Adrenal gland (tissue), 5 donors: ENCODE data around the gene TAF1B.

Experiments
- POLR2A ChIP-seq, 2 donors: fragments of 450-650 bp; IDR thresholded peaks; one replicate each; pipeline ENCODE4 v1.6.1; 2017; ENCODE audit warnings: antibody characterized with exemption in 2 of 2, mild to moderate bottlenecking in 2 of 2, moderate library complexity in 1 of 2
- TF ChIP-seq, protein P1 (sequence below), 6 experiments: fragments of 450-650 bp in 4 of 6; fragments of 200-600 bp in 2 of 6; sonication (generic) in 1 of 6; IDR thresholded peaks; 1 replicate in 5 of 6; 2 replicates in 1 of 6; pipeline versions ENCODE4 v1.5.1 to v1.8.0; 2016 to 2021; ENCODE audit warnings: antibody characterized with exemption in 6 of 6, mild to moderate bottlenecking in 2 of 6, moderate library complexity in 1 of 6
- donor health status: DM: no; HTN: no; CAD: no.

DNA sequence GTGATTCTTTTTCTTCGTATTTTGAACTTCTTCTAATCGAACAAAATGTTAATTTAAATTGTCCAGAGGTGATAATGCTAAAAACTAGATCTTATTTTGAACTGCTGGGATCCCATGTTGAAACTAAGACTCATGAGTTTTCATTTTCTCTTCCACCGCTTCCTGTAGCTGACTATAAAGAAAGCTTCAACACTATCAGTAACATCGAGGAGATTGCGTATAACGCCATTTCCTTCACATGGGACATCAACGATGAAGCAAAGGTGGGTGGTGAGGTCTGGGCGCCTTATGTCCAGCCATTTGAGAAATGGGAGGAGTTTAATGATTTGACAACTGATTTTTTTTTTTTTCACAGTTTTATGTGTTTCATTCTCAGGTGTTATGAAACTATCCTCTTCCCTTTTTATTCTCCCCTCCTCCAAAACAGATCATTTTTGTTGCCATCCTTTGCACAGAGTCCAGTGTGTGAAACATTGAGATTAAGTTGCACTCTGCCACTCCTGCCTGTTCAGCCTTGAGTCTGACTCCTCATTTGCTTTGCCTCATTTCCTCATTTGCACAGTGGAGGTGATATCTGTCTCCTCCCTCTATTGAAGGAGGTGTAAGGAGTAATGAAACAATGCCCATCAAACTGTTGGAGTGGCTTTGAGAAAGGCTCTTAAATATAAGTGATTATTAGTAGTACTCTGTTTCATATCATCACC lies 122.0 kb downstream of the TAF1B start:
- TF ChIP-seq, protein P1, sequence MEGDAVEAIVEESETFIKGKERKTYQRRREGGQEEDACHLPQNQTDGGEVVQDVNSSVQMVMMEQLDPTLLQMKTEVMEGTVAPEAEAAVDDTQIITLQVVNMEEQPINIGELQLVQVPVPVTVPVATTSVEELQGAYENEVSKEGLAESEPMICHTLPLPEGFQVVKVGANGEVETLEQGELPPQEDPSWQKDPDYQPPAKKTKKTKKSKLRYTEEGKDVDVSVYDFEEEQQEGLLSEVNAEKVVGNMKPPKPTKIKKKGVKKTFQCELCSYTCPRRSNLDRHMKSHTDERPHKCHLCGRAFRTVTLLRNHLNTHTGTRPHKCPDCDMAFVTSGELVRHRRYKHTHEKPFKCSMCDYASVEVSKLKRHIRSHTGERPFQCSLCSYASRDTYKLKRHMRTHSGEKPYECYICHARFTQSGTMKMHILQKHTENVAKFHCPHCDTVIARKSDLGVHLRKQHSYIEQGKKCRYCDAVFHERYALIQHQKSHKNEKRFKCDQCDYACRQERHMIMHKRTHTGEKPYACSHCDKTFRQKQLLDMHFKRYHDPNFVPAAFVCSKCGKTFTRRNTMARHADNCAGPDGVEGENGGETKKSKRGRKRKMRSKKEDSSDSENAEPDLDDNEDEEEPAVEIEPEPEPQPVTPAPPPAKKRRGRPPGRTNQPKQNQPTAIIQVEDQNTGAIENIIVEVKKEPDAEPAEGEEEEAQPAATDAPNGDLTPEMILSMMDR (IDR thresholded peaks at IDR 0.05), result no peak
- TF ChIP-seq POLR2A (IDR thresholded peaks at IDR 0.05), result no peak
